COLO668 (cell line): ENCODE measurements around the gene ITGB5.
"Not testable (repeated sequence)": the region's sequence is repeated elsewhere in the genome, so short reads cannot be mapped to it uniquely, and the experiment has no call there.

Experiments
- DNase-seq: peaks from one replicate; lab custom pipeline; 2025; ENCODE audit not compliant: unreplicated experiment; lab: John Stamatoyannopoulos, UW

The ITGB5 gene

DNA sequence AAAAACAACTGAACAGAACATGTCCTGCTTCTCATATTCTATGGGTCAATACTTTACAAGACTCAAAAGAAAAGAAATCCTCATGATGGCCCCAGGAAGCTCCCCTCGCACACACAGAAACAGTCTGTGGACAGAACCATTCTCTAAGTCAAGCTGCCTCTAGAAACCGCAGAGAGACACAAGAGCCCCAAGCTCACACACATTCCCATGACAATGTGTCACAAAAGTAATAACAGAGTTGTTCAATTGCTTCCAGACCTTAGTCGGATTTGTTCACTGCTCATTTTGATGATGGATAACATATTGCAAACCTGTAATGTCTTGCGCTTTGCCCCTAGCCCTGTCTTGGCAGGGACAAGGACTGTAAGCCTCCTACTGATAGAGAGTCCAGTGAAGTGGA is 96.0 kb downstream of the ITGB5 start:
- no peak for DNase-seq

DNA sequence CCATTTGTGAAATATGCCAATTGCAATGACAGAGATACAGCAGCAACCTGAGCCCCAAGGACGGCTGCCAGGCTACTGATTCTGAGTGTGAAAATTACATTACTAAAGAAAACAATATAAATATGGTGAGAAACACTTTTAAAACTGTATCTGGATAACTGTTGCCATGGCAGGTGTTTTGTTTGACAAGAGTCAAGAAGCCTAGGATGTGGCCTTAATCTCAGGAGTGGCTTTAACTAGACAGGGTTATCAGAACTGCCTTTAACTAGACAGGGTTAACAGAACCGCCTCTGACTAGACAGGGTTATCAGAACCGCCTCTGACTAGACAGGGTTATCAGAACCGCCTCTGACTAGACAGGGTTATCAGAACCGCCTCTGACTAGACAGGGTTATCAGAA is 98.1 kb downstream of the ITGB5 start:
- not testable (repeated sequence) for DNase-seq

DNA sequence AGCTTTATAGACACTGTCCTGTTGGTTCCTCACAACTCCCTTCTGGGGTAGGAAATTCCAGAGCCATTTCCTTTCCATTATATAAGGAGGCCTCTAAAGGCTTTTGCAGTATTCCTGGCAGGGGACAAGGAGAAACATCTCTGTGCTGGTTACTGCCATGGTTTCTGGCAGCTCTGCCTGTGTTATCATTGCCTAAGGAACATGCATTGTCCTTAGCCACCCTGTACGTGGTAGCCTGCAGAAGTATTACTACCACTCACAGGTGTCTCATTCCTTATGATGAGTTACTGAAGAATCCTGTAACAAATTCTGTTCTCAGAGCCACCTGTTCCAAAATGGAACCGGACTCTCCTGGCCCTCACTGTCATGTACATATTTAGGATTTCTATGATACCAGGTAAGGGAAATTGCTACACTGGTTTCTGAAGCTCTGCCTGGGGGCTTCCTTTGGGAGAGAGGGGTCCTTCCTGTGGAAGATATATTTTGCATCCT is 98.9 kb downstream of the ITGB5 start:
- no peak for DNase-seq

DNA sequence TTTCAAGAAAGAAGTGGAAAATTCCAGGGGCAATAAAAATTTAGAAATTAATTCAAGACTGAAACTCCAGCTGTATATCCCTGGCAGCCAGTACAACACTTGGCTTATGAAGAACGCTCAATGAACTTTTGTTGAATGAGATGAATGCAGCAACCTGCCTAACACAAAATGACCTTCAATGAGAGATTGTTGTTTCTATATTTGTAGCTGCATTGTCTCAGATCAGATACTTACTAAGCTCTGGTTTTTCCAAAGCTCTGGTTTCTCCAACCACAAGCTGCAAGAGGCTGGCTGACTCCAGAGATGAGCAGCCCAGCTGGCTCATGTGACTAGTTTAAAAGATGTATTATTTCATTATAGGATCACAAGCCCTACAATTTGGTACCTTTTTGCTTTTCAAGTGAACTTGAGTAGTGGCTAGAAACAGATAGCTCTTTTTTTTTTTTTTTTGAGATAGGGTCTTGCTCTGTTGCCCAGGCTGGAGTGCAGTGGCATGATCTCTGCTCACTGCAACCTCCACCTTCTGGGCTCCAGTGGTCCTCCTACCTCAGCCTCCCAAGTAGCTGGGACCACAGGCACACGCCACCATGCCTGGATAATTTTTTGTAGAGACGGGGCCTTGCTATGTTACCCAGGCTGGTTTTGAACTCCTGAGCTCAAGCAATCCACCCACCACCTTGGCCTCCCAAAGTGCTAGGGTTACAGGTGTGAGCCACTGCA is 99.5 kb downstream of the ITGB5 start:
- no peak for DNase-seq

DNA sequence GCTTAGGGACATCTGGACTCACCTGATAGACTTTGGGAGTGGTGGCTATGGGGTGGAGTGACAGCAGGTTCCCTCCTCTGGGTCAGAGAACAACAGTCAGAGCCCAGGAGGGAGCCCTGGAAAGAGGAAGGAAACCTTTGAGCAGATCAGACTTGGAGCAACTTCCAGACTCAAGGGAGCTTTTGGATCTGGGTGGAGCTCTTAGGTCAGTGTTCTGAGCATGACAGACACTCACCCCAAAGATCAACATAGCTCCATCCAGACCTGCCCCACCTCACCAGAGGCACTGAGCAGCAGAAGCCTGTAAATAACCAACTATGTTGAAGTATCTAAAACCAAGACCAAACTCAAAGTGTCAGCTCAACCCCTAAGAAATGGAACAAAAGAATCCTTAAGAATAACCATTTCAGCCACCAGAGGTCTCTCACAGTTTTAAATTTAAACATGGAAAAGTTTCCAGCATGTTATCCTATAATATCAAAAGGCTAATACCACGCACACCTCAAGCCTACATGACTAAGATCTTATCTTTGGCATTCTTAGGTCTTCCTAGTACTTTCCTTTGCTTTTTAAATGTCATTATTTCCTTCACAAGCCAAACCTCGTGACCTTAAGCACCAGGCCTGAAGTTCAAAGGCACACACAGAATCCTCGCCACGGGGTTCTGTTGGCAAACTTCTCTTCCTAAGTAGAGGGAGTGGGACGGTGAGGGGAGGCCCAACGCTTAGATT is 100.5 kb downstream of the ITGB5 start:
- DNase-seq: no peak

DNA sequence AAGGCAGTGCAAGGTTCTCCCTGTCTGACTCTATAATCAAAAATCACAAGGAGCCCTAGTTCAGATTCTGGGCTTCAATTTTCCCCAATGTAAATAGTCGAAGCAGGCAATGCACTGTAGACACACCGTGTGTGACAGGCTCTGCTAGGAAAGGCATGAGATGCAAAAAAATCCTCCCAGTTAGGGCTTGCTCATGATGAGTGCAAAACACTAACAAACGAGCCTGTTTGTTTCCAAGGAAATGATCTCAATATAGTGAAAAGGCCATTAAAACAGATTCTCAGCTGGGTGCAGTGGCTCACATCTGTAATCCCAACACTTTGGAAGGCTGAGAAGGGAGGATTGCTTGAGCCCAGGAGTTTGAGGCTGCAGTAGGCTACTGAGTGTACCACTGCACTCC is 101.2 kb downstream of the ITGB5 start:
- DNase-seq: no peak

DNA sequence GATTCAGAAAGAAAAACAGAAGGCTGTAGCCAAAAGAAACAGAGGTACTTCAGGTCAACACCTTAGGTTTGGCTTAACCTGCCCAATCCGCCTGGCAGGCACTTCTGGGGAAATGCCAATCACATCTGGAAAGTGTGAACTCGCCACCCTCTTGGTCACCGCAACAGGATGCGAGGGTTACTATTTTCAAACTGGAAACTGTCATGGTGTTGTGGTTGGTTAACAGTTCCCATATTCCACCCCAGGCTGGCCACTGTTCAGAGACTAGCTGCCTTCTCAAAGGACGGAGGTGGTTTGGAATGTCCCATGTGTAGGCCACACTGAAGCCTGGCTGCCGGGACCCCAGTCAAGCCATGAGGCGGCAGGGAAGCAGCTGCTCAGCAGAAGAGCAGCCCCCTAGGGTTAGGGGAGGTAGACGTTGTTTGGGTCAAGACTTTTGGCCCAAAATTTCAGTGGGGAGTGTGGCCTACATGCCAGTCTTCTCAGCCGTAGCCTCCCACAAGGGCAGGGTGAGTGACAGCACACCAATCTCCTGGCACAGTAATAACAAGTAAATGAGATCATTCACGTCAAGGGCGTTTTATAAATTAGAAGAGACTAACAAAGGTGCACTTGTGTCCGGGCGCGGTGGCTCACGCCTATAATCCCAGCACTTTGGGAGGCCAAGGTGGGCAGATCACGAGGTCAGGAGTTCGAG is 102.3 kb downstream of the ITGB5 start:
- DNase-seq: no peak

DNA sequence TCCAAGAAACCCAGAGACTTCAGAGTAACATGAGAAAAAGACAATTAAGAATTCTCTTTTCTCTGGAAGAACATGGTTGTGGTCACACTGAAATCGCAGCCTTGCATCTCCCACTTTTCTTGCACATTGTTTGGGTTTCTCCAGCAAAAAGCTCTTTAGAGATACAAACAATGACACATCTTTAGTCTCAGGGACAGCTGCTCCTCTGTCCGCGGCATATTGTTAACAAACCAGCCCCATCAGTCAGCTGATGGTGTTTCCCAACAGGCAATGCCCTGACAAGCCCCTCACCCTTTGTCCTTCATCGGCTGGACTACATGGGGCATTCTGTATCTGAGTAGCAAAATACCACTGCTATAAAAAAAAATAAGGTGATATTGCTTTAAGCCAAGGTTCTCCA is 103.5 kb downstream of the ITGB5 start:
- DNase-seq: no peak

DNA sequence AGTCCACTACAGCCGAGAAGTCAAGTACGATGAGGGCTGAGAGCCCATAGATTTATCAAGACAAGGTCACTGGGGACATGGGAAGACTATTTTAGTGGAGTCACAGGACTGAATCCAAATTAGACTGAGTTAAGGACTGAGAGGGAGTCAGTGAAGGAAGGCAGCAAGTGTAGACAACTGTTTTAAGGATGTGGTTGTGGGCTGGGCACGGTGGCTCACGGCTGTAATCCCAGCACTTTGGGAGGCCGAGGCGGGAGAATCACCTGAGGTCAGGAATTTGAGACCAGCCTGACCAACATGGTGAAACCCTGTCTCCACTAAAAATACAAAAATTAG is 104.8 kb downstream of the ITGB5 start:
- not testable (repeated sequence) for DNase-seq

DNA sequence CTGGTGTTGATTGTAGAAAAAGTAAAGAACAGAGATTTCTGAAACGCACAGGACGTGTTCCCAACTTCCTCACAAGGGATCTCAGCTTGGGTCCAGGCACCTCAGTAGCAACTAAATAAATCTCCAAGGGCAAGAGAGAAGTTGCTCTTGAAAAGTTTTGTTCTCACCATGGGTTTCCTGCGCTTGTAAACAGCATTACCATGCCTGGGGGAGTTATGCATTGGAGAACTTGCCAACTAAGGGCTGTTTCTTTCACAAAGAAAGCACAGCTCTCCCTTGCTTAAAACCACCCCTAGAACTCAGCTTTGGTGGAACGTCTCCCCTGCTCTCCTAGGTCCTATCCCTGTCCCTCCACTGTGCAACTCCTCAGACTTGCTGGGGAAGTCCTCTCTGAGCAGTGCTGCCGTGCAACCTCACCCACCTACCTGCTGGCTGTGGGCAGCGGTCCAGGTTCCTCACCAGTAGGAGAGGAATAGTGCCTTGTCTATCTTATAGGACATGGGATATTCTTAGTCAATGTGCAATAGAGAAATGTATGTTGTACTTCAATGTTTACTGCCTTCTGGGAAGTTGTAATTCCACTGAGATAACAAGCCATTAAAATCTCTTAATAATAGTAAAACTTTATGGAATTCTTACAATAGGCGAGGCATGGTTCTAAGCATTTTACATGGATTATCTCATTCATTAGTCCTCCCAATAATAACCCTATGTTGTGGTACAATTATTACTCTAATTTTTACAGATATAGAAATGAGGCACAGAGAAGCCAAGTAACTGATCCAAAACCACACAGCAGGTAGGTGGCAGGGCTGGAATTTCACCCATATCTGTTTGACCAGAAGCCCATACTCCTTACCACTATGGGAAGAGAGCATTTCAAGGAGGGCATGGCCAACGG is 105.4 kb downstream of the ITGB5 start:
- no peak for DNase-seq

DNA sequence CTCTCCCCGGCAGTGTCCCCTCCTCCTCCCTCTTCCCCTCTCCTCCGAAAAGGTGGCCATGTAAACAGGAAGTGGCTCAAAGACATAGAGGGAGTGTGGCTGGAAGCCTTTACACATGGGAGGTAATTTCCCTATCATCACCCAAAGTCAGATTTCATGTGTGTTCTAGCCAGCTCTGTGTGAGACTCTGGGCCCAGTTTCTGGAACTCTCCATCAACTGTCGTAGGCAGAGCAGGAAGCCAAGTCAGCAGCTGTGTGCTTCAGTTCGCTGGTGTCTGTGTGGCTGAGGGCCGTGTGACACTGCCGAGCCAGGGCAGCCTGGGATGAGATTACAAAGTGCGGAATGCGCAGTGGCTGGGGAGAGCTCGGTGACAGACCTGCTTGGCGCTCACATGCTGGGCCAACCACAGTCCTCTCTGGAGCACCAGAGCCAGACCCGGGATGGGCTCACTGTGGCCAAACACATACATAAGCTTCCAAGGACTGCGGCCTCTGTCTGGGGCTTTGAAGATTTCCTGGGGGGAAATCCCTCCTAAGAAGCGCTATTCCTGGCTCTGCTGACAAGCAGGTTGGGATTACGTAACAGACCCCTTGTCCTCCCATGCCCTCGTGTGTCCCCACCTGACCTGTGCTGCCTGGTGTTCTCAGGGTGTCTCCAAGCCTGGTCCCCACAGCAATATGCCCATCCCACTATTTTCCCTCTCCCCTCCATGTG is 106.2 kb downstream of the ITGB5 start:
- DNase-seq: no peak

DNA sequence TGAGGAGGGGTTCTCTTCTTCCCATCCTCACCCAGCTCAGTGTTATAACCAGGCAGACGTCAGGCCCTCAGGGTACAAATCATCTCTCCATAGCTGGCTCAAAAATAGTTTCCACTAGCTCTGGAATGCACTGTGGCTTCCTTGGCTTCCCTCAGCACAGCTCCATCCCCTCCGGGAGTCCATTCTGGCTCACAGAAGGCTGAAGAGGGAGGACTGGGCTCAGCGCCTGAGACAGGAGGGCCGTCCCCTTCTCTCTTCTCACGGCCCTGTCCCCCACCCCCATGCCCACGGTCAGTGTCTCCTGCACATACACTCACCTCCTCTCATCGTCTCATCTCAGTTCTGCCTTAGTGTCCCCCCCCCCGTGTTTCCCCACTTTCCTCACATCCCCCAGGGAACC is 106.8 kb downstream of the ITGB5 start:
- DNase-seq: no peak

DNA sequence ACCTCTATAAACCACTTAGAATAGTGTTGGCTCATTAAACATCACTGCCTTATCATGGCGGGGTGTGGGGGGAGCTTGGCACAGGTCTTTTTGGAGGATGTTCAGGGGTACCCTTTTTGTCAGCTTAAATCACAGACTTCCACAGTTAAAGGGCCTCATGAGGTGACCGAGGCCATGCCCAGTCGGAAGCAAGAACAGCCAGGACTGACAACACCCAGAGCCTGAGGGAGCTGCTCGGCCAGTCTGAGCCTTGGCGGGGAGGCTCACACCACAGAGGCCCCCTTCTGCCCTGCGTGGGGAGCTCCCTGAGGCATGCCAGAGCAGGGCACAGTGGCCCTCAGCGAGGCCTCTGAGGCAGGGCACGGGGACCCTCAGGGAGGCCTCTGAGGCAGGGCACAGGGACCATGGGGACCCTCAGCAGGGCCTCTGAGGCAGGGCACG is 107.4 kb downstream of the ITGB5 start:
- DNase-seq: no peak

DNA sequence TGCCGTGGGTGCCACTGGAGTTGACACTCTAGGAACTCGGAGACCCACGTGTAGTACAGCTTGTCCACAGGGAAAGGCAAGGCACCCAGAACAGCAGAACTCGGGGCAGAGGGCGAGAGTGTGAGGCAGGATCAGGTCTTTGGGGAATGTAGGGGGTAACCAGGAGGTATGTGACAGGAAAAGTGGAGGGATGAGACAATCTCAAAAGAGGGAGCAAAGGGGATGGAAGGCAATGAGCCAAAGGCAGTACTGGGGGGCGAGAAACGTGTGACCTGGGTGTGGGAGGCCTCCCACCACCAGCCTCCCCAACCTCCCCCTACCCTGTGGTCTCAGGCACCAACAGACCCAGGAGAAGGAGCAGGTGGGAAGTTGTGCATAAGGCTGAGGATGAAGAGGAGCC is 108.0 kb downstream of the ITGB5 start:
- no peak for DNase-seq

DNA sequence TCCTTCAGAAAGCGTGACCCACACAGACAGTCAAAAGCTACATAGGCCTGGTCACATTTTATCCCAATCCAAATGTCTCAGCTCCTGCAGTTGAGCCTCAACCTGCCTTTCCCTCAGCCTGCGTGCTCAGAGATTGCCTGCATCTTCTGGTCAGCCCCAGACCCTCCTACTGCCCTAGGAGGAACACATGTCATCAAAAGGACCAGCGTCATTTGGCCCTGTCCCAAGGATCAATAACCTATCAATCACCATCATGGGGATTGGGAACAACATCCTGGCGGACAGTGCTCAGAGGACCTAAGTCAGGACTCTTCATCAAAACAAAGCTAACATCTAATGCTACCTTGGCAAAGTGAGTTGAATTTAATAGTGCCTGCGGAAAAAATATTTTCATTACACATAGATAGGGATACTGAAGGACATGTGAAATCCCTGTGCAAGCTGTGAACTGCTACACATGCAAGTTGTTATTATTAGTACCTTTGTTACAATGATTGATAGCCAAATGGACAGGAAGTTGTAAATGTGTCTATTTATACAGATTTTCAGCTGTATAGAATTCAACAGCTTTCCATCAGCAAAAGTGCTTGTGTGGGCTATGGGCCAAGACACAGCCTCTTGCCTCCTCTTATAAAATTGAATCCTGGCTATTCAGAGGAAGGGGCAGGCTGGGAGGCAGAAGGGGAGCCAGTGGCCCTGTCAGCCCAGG is 109.2 kb downstream of the ITGB5 start:
- no peak for DNase-seq

DNA sequence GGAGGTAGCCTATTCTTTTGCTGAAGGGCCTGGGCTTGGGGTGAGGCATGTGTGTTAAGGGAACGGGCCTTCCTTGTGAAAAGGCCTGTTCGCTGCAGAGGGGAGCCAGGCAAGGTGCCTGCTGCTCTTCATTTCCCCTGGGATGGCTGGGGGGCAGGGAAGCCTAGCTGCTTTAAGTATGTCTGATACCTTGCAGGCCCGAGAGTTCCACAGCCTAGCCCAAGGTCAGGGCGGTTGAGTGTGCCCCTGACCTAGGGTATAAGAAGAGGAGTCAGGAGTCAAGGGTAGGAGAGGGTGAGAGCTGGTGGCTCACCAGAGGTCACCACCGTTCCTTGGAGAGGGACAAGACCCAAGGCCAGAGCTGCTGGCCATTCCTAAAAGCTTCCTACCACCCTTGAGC is 110.3 kb downstream of the ITGB5 start:
- no peak for DNase-seq

DNA sequence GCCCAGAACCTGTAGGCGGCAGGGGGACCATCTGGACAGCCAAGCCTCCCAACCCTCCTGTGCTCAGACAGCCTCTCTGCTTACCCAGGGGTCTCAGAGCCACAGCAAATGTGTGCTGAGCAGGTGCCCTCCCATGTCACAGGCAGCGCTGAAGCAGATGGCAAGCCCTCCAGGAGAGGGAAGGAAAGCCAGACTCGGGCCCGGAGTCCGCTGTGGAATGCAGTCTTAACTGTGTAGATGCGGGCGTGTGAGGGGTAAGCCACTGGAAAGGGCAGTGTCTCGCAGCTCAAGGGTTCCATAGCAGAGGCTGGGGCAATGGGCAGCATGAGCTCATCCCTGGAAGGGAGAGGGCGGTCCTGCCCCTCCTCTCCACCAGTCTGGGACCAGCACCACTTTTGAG is 111.3 kb downstream of the ITGB5 start:
- no peak for DNase-seq

DNA sequence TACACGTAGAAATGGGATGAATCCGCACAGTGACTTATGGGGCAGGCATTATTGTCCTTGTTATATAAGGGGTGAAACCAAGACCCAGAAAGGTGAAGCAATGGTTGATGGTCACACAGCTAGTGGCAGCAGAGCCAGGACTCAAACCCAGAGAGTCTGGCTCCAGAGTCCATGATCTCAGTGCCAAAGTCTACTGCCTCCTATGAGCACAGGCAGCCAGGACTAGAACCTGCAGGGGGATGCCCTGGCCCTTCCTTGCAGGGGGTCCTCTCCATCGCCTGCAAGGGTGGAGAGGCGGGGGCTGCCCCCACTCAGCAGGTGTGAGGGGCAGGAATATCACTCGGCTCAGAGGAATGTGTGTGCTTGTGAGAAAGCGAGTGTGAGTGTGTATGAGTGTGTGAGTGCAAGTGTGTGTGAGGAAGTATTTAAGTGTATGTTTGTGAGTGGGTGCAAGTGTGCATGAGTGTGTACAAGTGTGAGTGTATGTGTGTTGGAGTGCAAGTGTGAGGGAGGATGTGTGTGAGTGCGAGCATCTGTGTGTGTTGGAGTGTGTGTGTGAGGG is 112.2 kb downstream of the ITGB5 start:
- DNase-seq: no peak

DNA sequence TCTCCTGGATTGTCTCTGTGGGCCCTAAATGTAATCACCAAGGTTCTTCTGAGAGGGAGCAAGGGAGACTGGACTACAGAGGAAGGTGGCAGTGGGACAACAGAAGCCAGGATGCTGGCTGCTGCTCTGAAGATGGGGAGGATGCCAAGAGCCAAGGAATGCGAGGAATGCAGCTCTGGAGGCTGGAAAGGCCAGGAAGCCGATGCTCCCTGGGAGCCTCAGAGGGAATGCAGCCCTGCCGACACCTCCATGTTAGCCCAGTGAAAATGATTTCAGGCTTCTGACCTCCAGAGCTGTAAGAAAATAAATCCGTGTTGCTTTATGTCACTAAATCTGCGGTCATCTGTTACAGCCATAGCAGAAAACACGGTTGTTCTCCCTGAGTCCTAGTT is 112.8 kb downstream of the ITGB5 start:
- no peak for DNase-seq
